Measurements from ENCODE around the gene PGA4. TPM values are rescaled to one million over a fixed set of nuclear protein-coding genes. Genes with fewer than 3 reads are reported as not detected.
"Not testable (repeated sequence)": the region's sequence is repeated elsewhere in the genome, so short reads cannot be mapped to it uniquely, and the experiment has no call there.

The PGA4 gene
- total RNA-seq, 2 donors from 2014 or later, result not detected

GRCh38 chr11:61250796-61251765 is 28.9 kb downstream of the PGA4 start:
- not testable (repeated sequence) for H3K36me3 Mint-ChIP-seq (ENCODE audit: low read depth); H3K27me3 Mint-ChIP-seq; H3K9me3 Mint-ChIP-seq; H3K4me1 Mint-ChIP-seq; ATAC-seq (replicated peaks); H3K27ac Mint-ChIP-seq; H3K4me3 Mint-ChIP-seq

GRCh38 chr11:61252332-61252731 is 30.2 kb downstream of the PGA4 start:
- H3K9me3 Mint-ChIP-seq; H3K4me1 Mint-ChIP-seq; ATAC-seq (replicated peaks): not testable (repeated sequence)

GRCh38 chr11:61254403-61255025 is 32.4 kb downstream of the PGA4 start:
- Mint-ChIP-seq H3K4me1 (no peaks in the 10 kb centered on the region), H3K4me3 (no peak overlapping the region), H3K9me3 (no peaks in the 10 kb centered on the region), H3K27me3 (peaks cover 3% of the 10 kb centered on the region), H3K36me3 (ENCODE audit: low read depth) (no peaks in the 10 kb centered on the region), H3K27ac (no peak overlapping the region)
- ATAC-seq (replicated peaks), result peak; percentile 93

More at GRCh38 chr11:61252332-61252731, 30.2 kb downstream of the PGA4 start:
- not testable (repeated sequence) for H3K4me3 Mint-ChIP-seq; H3K27me3 Mint-ChIP-seq; H3K36me3 Mint-ChIP-seq (ENCODE audit: low read depth); H3K27ac Mint-ChIP-seq

- H3K27me3 Mint-ChIP-seq, result peaks cover 7% of the 10 kb centered on the region
- no peak overlapping the region for H3K4me3 Mint-ChIP-seq
- H3K36me3 Mint-ChIP-seq (ENCODE audit: low read depth), result no peaks in the 10 kb centered on the region
- H3K4me1 Mint-ChIP-seq, result no peaks in the 10 kb centered on the region
- peak overlapping the region; percentile 41 for H3K27ac Mint-ChIP-seq
- H3K9me3 Mint-ChIP-seq, result no peaks in the 10 kb centered on the region
- no peak for ATAC-seq (replicated peaks)
Measured at GRCh38 chr11:61256710-61257482, 34.7 kb downstream of the PGA4 start.

- H3K4me1 Mint-ChIP-seq, result no peaks in the 10 kb centered on the region
- H3K27me3 Mint-ChIP-seq, result peaks cover 7% of the 10 kb centered on the region
- no peaks in the 10 kb centered on the region for H3K9me3 Mint-ChIP-seq
- ATAC-seq (replicated peaks), result no peak
- no peak overlapping the region for H3K27ac Mint-ChIP-seq
- no peak overlapping the region for H3K4me3 Mint-ChIP-seq
- no peaks in the 10 kb centered on the region for H3K36me3 Mint-ChIP-seq (ENCODE audit: low read depth)
Measured at GRCh38 chr11:61258546-61258945, 36.4 kb downstream of the PGA4 start.

- H3K4me1 Mint-ChIP-seq, result no peaks in the 10 kb centered on the region
- no peak overlapping the region for H3K4me3 Mint-ChIP-seq
- no peak overlapping the region for H3K27ac Mint-ChIP-seq
- no peak for ATAC-seq (replicated peaks)
- no peaks in the 10 kb centered on the region for H3K9me3 Mint-ChIP-seq
- no peaks in the 10 kb centered on the region for H3K36me3 Mint-ChIP-seq (ENCODE audit: low read depth)
- peaks cover 7% of the 10 kb centered on the region for H3K27me3 Mint-ChIP-seq
Measured at GRCh38 chr11:61259363-61259762, 37.2 kb downstream of the PGA4 start.

- ATAC-seq (replicated peaks), result no peak
- H3K27me3 Mint-ChIP-seq, result peaks cover 3% of the 10 kb centered on the region
- no peaks in the 10 kb centered on the region for H3K9me3 Mint-ChIP-seq
- no peaks in the 10 kb centered on the region for H3K4me1 Mint-ChIP-seq
- H3K36me3 Mint-ChIP-seq (ENCODE audit: low read depth), result no peaks in the 10 kb centered on the region
- H3K27ac Mint-ChIP-seq, result no peak overlapping the region
- H3K4me3 Mint-ChIP-seq, result no peak overlapping the region
Measured at GRCh38 chr11:61264371-61264770, 42.2 kb downstream of the PGA4 start.

- no peak for ATAC-seq (replicated peaks)
- Mint-ChIP-seq H3K9me3 (no peaks in the 10 kb centered on the region), H3K36me3 (ENCODE audit: low read depth) (no peaks in the 10 kb centered on the region), H3K27ac (no peak overlapping the region), H3K4me3 (no peak overlapping the region), H3K4me1 (no peaks in the 10 kb centered on the region), H3K27me3 (peaks cover 3% of the 10 kb centered on the region)
Measured at GRCh38 chr11:61264795-61265194, 42.6 kb downstream of the PGA4 start.

GRCh38 chr11:61265357-61265756 is 43.2 kb downstream of the PGA4 start:
- Mint-ChIP-seq H3K4me1 (no peaks in the 10 kb centered on the region), H3K27ac (no peak overlapping the region), H3K27me3 (peaks cover 3% of the 10 kb centered on the region), H3K4me3 (no peak overlapping the region), H3K36me3 (ENCODE audit: low read depth) (no peaks in the 10 kb centered on the region), H3K9me3 (no peaks in the 10 kb centered on the region)
- ATAC-seq (replicated peaks), result no peak

- H3K9me3 Mint-ChIP-seq, result no peaks in the 10 kb centered on the region
- no peaks in the 10 kb centered on the region for H3K36me3 Mint-ChIP-seq (ENCODE audit: low read depth)
- H3K4me1 Mint-ChIP-seq, result no peaks in the 10 kb centered on the region
- H3K27me3 Mint-ChIP-seq, result no peaks in the 10 kb centered on the region
- no peak overlapping the region for H3K4me3 Mint-ChIP-seq
- ATAC-seq (replicated peaks), result no peak
- H3K27ac Mint-ChIP-seq, result no peak overlapping the region
Measured at GRCh38 chr11:61266602-61267001, 44.5 kb downstream of the PGA4 start.

GRCh38 chr11:61267437-61267841 is 45.3 kb downstream of the PGA4 start:
- Mint-ChIP-seq H3K9me3 (no peaks in the 10 kb centered on the region), H3K27me3 (no peaks in the 10 kb centered on the region), H3K36me3 (ENCODE audit: low read depth) (no peaks in the 10 kb centered on the region), H3K4me1 (no peaks in the 10 kb centered on the region), H3K27ac (no peak overlapping the region), H3K4me3 (no peak overlapping the region)
- ATAC-seq (replicated peaks), result no peak

GRCh38 chr11:61268588-61269250 is 46.6 kb downstream of the PGA4 start:
- no peaks in the 10 kb centered on the region for H3K36me3 Mint-ChIP-seq (ENCODE audit: low read depth)
- H3K27me3 Mint-ChIP-seq, result no peaks in the 10 kb centered on the region
- no peak overlapping the region for H3K4me3 Mint-ChIP-seq
- no peaks in the 10 kb centered on the region for H3K4me1 Mint-ChIP-seq
- no peak for ATAC-seq (replicated peaks)
- no peaks in the 10 kb centered on the region for H3K9me3 Mint-ChIP-seq
- H3K27ac Mint-ChIP-seq, result no peak overlapping the region

- H3K9me3 Mint-ChIP-seq, result no peaks in the 10 kb centered on the region
- peak overlapping the region; percentile 42 for H3K27ac Mint-ChIP-seq
- no peaks in the 10 kb centered on the region for H3K36me3 Mint-ChIP-seq (ENCODE audit: low read depth)
- no peaks in the 10 kb centered on the region for H3K27me3 Mint-ChIP-seq
- ATAC-seq (replicated peaks), result peak; percentile 69
- peak overlapping the region; percentile 36 for H3K4me3 Mint-ChIP-seq
- H3K4me1 Mint-ChIP-seq, result no peaks in the 10 kb centered on the region
Measured at GRCh38 chr11:61270354-61271076, 48.4 kb downstream of the PGA4 start.

- Mint-ChIP-seq H3K4me1 (no peaks in the 10 kb centered on the region), H3K27me3 (no peaks in the 10 kb centered on the region), H3K9me3 (no peaks in the 10 kb centered on the region), H3K36me3 (ENCODE audit: low read depth) (no peaks in the 10 kb centered on the region), H3K27ac (no peak overlapping the region), H3K4me3 (no peak overlapping the region)
- no peak for ATAC-seq (replicated peaks)
Measured at GRCh38 chr11:61272731-61273130, 50.6 kb downstream of the PGA4 start.
